ENCODE results near the gene GATAD2A.
"Not testable (repeated sequence)": the region's sequence is repeated elsewhere in the genome, so short reads cannot be mapped to it uniquely, and the experiment has no call there.

GATAD2A gene

GRCh38 chr19:19385896-19386869, 19.3 kb upstream of the GATAD2A start:
- no peak for DNase-seq

GRCh38 chr19:19387108-19387507, 18.4 kb upstream of the GATAD2A start:
- DNase-seq, result no peak
- in situ Hi-C loops (cut with HindIII; ENCODE audit: low pct_ligation_motif_present, low pct_unique_long_range_greater_than_20kb, low sequenced_read_pairs), result no loop called here

More at GRCh38 chr19:19385896-19386869, 19.3 kb upstream of the GATAD2A start:
- in situ Hi-C loops (cut with HindIII; ENCODE audit: low pct_ligation_motif_present, low pct_unique_long_range_greater_than_20kb, low sequenced_read_pairs), result no loop called here

GRCh38 chr19:19388568-19389555, 16.6 kb upstream of the GATAD2A start:
- in situ Hi-C loops (cut with HindIII; ENCODE audit: low pct_ligation_motif_present, low pct_unique_long_range_greater_than_20kb, low sequenced_read_pairs), result no loop called here
- DNase-seq, result no peak

GRCh38 chr19:19389683-19390082, 15.8 kb upstream of the GATAD2A start:
- DNase-seq, result not testable (repeated sequence)

GRCh38 chr19:19394333-19394732, 11.1 kb upstream of the GATAD2A start:
- in situ Hi-C loops (cut with HindIII; ENCODE audit: low pct_ligation_motif_present, low pct_unique_long_range_greater_than_20kb, low sequenced_read_pairs), result not testable (repeated sequence)

More at GRCh38 chr19:19389683-19390082, 15.8 kb upstream of the GATAD2A start:
- in situ Hi-C loops (cut with HindIII; ENCODE audit: low pct_ligation_motif_present, low pct_unique_long_range_greater_than_20kb, low sequenced_read_pairs), result not testable (repeated sequence)

GRCh38 chr19:19399733-19400433, 5.6 kb upstream of the GATAD2A start:
- in situ Hi-C loops (cut with HindIII; ENCODE audit: low pct_ligation_motif_present, low pct_unique_long_range_greater_than_20kb, low sequenced_read_pairs), result no loop called here
- DNase-seq, result no peak

More at GRCh38 chr19:19394333-19394732, 11.1 kb upstream of the GATAD2A start:
- DNase-seq, result not testable (repeated sequence)

- no peak for DNase-seq
- in situ Hi-C loops (cut with HindIII; ENCODE audit: low pct_ligation_motif_present, low pct_unique_long_range_greater_than_20kb, low sequenced_read_pairs), result no loop called here
Observed at GRCh38 chr19:19402656-19403372, 2.7 kb upstream of the GATAD2A start.

GRCh38 chr19:19403373-19403901, 2.0 kb upstream of the GATAD2A start:
- in situ Hi-C loops (cut with HindIII; ENCODE audit: low pct_ligation_motif_present, low pct_unique_long_range_greater_than_20kb, low sequenced_read_pairs), result no loop called here
- peak; percentile 27 for DNase-seq

- DNase-seq, result peak; percentile 33
- in situ Hi-C loops (cut with HindIII; ENCODE audit: low pct_ligation_motif_present, low pct_unique_long_range_greater_than_20kb, low sequenced_read_pairs), result no loop called here
Observed at GRCh38 chr19:19405971-19406877, 749 bp downstream of the GATAD2A start.

GRCh38 chr19:19406878-19407632, 1.6 kb downstream of the GATAD2A start:
- in situ Hi-C loops (cut with HindIII; ENCODE audit: low pct_ligation_motif_present, low pct_unique_long_range_greater_than_20kb, low sequenced_read_pairs), result no loop called here
- DNase-seq, result peak; percentile 45

GRCh38 chr19:19407633-19407930, 2.1 kb downstream of the GATAD2A start:
- in situ Hi-C loops (cut with HindIII; ENCODE audit: low pct_ligation_motif_present, low pct_unique_long_range_greater_than_20kb, low sequenced_read_pairs), result no loop called here

GRCh38 chr19:19409205-19409604, 3.7 kb downstream of the GATAD2A start:
- no peak for DNase-seq
- in situ Hi-C loops (cut with HindIII; ENCODE audit: low pct_ligation_motif_present, low pct_unique_long_range_greater_than_20kb, low sequenced_read_pairs), result no loop called here

More at GRCh38 chr19:19407633-19407930, 2.1 kb downstream of the GATAD2A start:
- no peak for DNase-seq

- DNase-seq, result no peak
- in situ Hi-C loops (cut with HindIII; ENCODE audit: low pct_ligation_motif_present, low pct_unique_long_range_greater_than_20kb, low sequenced_read_pairs), result no loop called here
Observed at GRCh38 chr19:19409631-19410030, 4.2 kb downstream of the GATAD2A start.

- in situ Hi-C loops (cut with HindIII; ENCODE audit: low pct_ligation_motif_present, low pct_unique_long_range_greater_than_20kb, low sequenced_read_pairs), result no loop called here
- no peak for DNase-seq
Observed at GRCh38 chr19:19410553-19411550, 5.4 kb downstream of the GATAD2A start.

GRCh38 chr19:19416280-19416679, 10.8 kb downstream of the GATAD2A start:
- no peak for DNase-seq
- in situ Hi-C loops (cut with HindIII; ENCODE audit: low pct_ligation_motif_present, low pct_unique_long_range_greater_than_20kb, low sequenced_read_pairs), result no loop called here

All from ACHN (cell line).